ENCODE data around the gene PRKD1.

Gene PRKD1

GRCh38 chr14:29919845-29920244 is 7.8 kb downstream of the PRKD1 start:
- DNase-seq (ENCODE audit: low spot score in 2 of 2) (no peak), ATAC-seq (ENCODE audit: low read depth) (no peak)
- H3K9me3 Mint-ChIP-seq, result peaks cover 2% of the 10 kb centered on the region
- H3K27ac Mint-ChIP-seq, result no peak overlapping the region
- no peaks in the 10 kb centered on the region for H3K4me1 Mint-ChIP-seq
- no peaks in the 10 kb centered on the region for H3K36me3 Mint-ChIP-seq
- peaks cover 3% of the 10 kb centered on the region for H3K27me3 Mint-ChIP-seq
- H3K4me3 Mint-ChIP-seq, result no peak overlapping the region

GRCh38 chr14:29918981-29919380 is 8.7 kb downstream of the PRKD1 start:
- ATAC-seq (ENCODE audit: low read depth) (no peak), DNase-seq (ENCODE audit: low spot score in 2 of 2) (no peak)
- Mint-ChIP-seq H3K27me3 (no peaks in the 10 kb centered on the region), H3K36me3 (no peaks in the 10 kb centered on the region), H3K27ac (no peak overlapping the region), H3K4me1 (no peaks in the 10 kb centered on the region), H3K9me3 (peaks cover 2% of the 10 kb centered on the region), H3K4me3 (no peak overlapping the region)

GRCh38 chr14:29913566-29913965 is 14.1 kb downstream of the PRKD1 start:
- Mint-ChIP-seq H3K4me3 (no peak overlapping the region), H3K27ac (no peak overlapping the region), H3K36me3 (no peaks in the 10 kb centered on the region), H3K27me3 (no peaks in the 10 kb centered on the region), H3K4me1 (no peaks in the 10 kb centered on the region), H3K9me3 (no peaks in the 10 kb centered on the region)
- ATAC-seq (ENCODE audit: low read depth), result no peak
- DNase-seq (ENCODE audit: low spot score in 2 of 2), result no peak

GRCh38 chr14:29911810-29912209 is 15.8 kb downstream of the PRKD1 start:
- no peak for ATAC-seq (ENCODE audit: low read depth)
- no peak overlapping the region for H3K4me3 Mint-ChIP-seq
- H3K27ac Mint-ChIP-seq, result no peak overlapping the region
- H3K4me1 Mint-ChIP-seq, result no peaks in the 10 kb centered on the region
- no peaks in the 10 kb centered on the region for H3K27me3 Mint-ChIP-seq
- H3K9me3 Mint-ChIP-seq, result no peaks in the 10 kb centered on the region
- H3K36me3 Mint-ChIP-seq, result no peaks in the 10 kb centered on the region
- no peak for DNase-seq (ENCODE audit: low spot score in 2 of 2)

- no peak for ATAC-seq (ENCODE audit: low read depth)
- H3K9me3 Mint-ChIP-seq, result no peaks in the 10 kb centered on the region
- no peaks in the 10 kb centered on the region for H3K27me3 Mint-ChIP-seq
- no peaks in the 10 kb centered on the region for H3K36me3 Mint-ChIP-seq
- no peaks in the 10 kb centered on the region for H3K4me1 Mint-ChIP-seq
- DNase-seq (ENCODE audit: low spot score in 2 of 2), result no peak
- no peak overlapping the region for H3K4me3 Mint-ChIP-seq
- H3K27ac Mint-ChIP-seq, result no peak overlapping the region
These were observed 18.7 kb downstream of the PRKD1 start for GRCh38 chr14:29908652-29909577.

- DNase-seq (ENCODE audit: low spot score in 2 of 2), result no peak
- H3K4me1 Mint-ChIP-seq, result no peaks in the 10 kb centered on the region
- no peaks in the 10 kb centered on the region for H3K36me3 Mint-ChIP-seq
- H3K9me3 Mint-ChIP-seq, result no peaks in the 10 kb centered on the region
- no peak overlapping the region for H3K4me3 Mint-ChIP-seq
- ATAC-seq (ENCODE audit: low read depth), result no peak
- H3K27me3 Mint-ChIP-seq, result no peaks in the 10 kb centered on the region
- H3K27ac Mint-ChIP-seq, result no peak overlapping the region
These were observed 21.3 kb downstream of the PRKD1 start for GRCh38 chr14:29906256-29906870.

GRCh38 chr14:29905543-29905942 is 22.1 kb downstream of the PRKD1 start:
- Mint-ChIP-seq H3K4me1 (no peaks in the 10 kb centered on the region), H3K36me3 (no peaks in the 10 kb centered on the region), H3K9me3 (peaks cover 3% of the 10 kb centered on the region), H3K4me3 (no peak overlapping the region), H3K27ac (no peak overlapping the region), H3K27me3 (no peaks in the 10 kb centered on the region)
- no peak for DNase-seq (ENCODE audit: low spot score in 2 of 2)
- ATAC-seq (ENCODE audit: low read depth), result no peak

GRCh38 chr14:29900609-29901350 is 26.9 kb downstream of the PRKD1 start:
- Mint-ChIP-seq H3K36me3 (no peaks in the 10 kb centered on the region), H3K9me3 (peaks cover 3% of the 10 kb centered on the region), H3K27me3 (no peaks in the 10 kb centered on the region), H3K4me1 (no peaks in the 10 kb centered on the region), H3K4me3 (no peak overlapping the region), H3K27ac (no peak overlapping the region)
- ATAC-seq (ENCODE audit: low read depth) (no peak), DNase-seq (ENCODE audit: low spot score in 2 of 2) (no peak)

GRCh38 chr14:29898470-29898869 is 29.2 kb downstream of the PRKD1 start:
- no peaks in the 10 kb centered on the region for H3K4me1 Mint-ChIP-seq
- DNase-seq (ENCODE audit: low spot score in 2 of 2) (no peak), ATAC-seq (ENCODE audit: low read depth) (no peak)
- H3K27ac Mint-ChIP-seq, result no peak overlapping the region
- H3K9me3 Mint-ChIP-seq, result peaks cover 3% of the 10 kb centered on the region
- no peak overlapping the region for H3K4me3 Mint-ChIP-seq
- no peaks in the 10 kb centered on the region for H3K36me3 Mint-ChIP-seq
- H3K27me3 Mint-ChIP-seq, result no peaks in the 10 kb centered on the region

- H3K36me3 Mint-ChIP-seq, result no peaks in the 10 kb centered on the region
- DNase-seq (ENCODE audit: low spot score in 2 of 2) (no peak), ATAC-seq (ENCODE audit: low read depth) (no peak)
- H3K9me3 Mint-ChIP-seq, result peaks cover 3% of the 10 kb centered on the region
- no peak overlapping the region for H3K27ac Mint-ChIP-seq
- no peaks in the 10 kb centered on the region for H3K4me1 Mint-ChIP-seq
- H3K4me3 Mint-ChIP-seq, result no peak overlapping the region
- no peaks in the 10 kb centered on the region for H3K27me3 Mint-ChIP-seq
These were observed 30.5 kb downstream of the PRKD1 start for GRCh38 chr14:29897181-29897580.

- no peaks in the 10 kb centered on the region for H3K36me3 Mint-ChIP-seq
- peaks cover 3% of the 10 kb centered on the region for H3K9me3 Mint-ChIP-seq
- no peaks in the 10 kb centered on the region for H3K4me1 Mint-ChIP-seq
- H3K27ac Mint-ChIP-seq, result no peak overlapping the region
- DNase-seq (ENCODE audit: low spot score in 2 of 2) (no peak), ATAC-seq (ENCODE audit: low read depth) (no peak)
- H3K4me3 Mint-ChIP-seq, result no peak overlapping the region
- no peaks in the 10 kb centered on the region for H3K27me3 Mint-ChIP-seq
These were observed 31.3 kb downstream of the PRKD1 start for GRCh38 chr14:29896354-29896821.

- ATAC-seq (ENCODE audit: low read depth), result no peak
- Mint-ChIP-seq H3K27ac (no peak overlapping the region), H3K9me3 (no peaks in the 10 kb centered on the region), H3K4me3 (no peak overlapping the region), H3K4me1 (no peaks in the 10 kb centered on the region), H3K36me3 (no peaks in the 10 kb centered on the region), H3K27me3 (no peaks in the 10 kb centered on the region)
- DNase-seq (ENCODE audit: low spot score in 2 of 2), result no peak
These were observed 32.0 kb downstream of the PRKD1 start for GRCh38 chr14:29895591-29896083.

GRCh38 chr14:29893989-29894388 is 33.7 kb downstream of the PRKD1 start:
- DNase-seq (ENCODE audit: low spot score in 2 of 2) (no peak), ATAC-seq (ENCODE audit: low read depth) (no peak)
- Mint-ChIP-seq H3K4me3 (no peak overlapping the region), H3K4me1 (no peaks in the 10 kb centered on the region), H3K27ac (no peak overlapping the region), H3K27me3 (no peaks in the 10 kb centered on the region), H3K36me3 (no peaks in the 10 kb centered on the region), H3K9me3 (no peaks in the 10 kb centered on the region)

GRCh38 chr14:29892327-29892726 is 35.3 kb downstream of the PRKD1 start:
- Mint-ChIP-seq H3K36me3 (no peaks in the 10 kb centered on the region), H3K4me3 (no peak overlapping the region), H3K27me3 (no peaks in the 10 kb centered on the region), H3K4me1 (no peaks in the 10 kb centered on the region), H3K27ac (no peak overlapping the region), H3K9me3 (no peaks in the 10 kb centered on the region)
- ATAC-seq (ENCODE audit: low read depth) (no peak), DNase-seq (ENCODE audit: low spot score in 2 of 2) (no peak)
